MM.1S (cell line): ENCODE results near the gene ARHGAP31.

Experiments used
- CTCF ChIP-seq: fragments of 300-600 bp; sonication (generic); IDR thresholded peaks from 2 replicates; pipeline ENCODE4 v1.5.1; 2016; ENCODE audit warnings: antibody characterized with exemption, low read length, mixed read lengths
- EZH2phosphoT487 ChIP-seq: fragments of 300-600 bp; sonication (generic); IDR thresholded peaks from 2 replicates; pipeline ENCODE4 v1.6.1; 2018; ENCODE audit warnings: antibody characterized with exemption, low read length

GRCh38 chr3:119316313-119316670, 22.1 kb downstream of the ARHGAP31 start:
- TF ChIP-seq CTCF: no peak
- no peak for TF ChIP-seq EZH2phosphoT487
